ENCODE measurements around the gene TNK2. TPM values are rescaled to one million over a fixed set of nuclear protein-coding genes. Genes with fewer than 3 reads are reported as not detected.

Gene TNK2
- total and polyA plus RNA-seq, 2 of the 8 experiments (the other 6 are each of a cell fraction or from before 2014, with no cell fraction given): 10.4 to 33.9 TPM

DNA sequence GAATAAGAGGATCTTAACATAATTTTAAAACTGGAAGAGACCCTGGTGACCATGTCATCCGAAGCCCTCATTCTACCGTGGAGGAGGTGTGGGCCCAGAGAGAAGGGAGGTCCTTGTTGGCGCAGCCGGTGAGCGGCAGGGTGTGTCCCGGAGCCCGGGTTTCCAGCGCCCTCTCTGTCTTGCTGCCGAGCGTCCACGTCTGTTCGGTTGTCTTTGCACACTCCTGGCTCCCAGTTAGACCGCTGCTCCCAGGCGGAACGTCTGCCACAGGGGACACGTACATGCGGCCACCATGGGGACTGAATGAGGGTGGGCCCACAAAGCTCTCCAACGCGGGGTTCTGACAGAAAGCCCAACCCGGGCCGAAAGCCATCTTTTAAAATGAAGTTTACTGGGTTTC is 90.0 kb downstream of the TNK2 start:
- ChIA-PET POLR2A (ENCODE audit: partially characterized antibody) (interaction anchor here (1.2 to 1.6 kb wide), 2 partner anchors 9 to 12 kb away, joined by 3 to 5 read pairs; no protein-coding TSS in a partner anchor), CTCF (ENCODE audit: partially characterized antibody) (interaction anchor here (1.7 to 2.6 kb wide), 4 partner anchors 15 to 41 kb away, joined by 4 to 15 read pairs (median 6); no protein-coding TSS in a partner anchor)
- no peak overlapping the region for H3K14ac ChIP-seq (ENCODE audit: insufficient read length)
- no peak overlapping the region; the same call in 1 of the 2 replicates for H2BK12ac ChIP-seq (ENCODE audit: low read depth, low read length)
- H3K79me1 ChIP-seq (ENCODE audit: low read depth, low read length): no peaks in the 10 kb centered on the region
- no peaks in the 10 kb centered on the region; a peak in 1 of 7 replicates for H3K4me1 ChIP-seq (replicated peaks in 1 of 4; ENCODE audit: control insufficient read depth in 3 of 4, insufficient read depth in 4 of 4, low read length in 3 of 4)
- H4K8ac ChIP-seq (ENCODE audit: extremely low read depth, insufficient read depth, low read length): no peak overlapping the region
- no peak overlapping the region for H2BK120ac ChIP-seq (replicated peaks; ENCODE audit: low read depth, low read length)
- 93% methylated on average over 21 of the region's 21 CpGs; no CpG with 5 or more reads in 1 of the 2 experiments for WGBS, 2 experiments (ENCODE audit: extremely low coverage in 1 of 2, insufficient coverage in 1 of 2, insufficient read length in 1 of 2, insufficient replicate concordance in 2 of 2, low coverage in 1 of 2, low lambda C conversion rate in 2 of 2, missing lambda C conversion rate in 1 of 2)
- no peak overlapping the region for H3K4me3 ChIP-seq (ENCODE audit: extremely low read depth in 1 of 4, insufficient read depth in 2 of 4, low read depth in 3 of 4, low read length in 4 of 4)
- no peak overlapping the region for H3K9ac ChIP-seq (replicated peaks in 1 of 4; ENCODE audit: extremely low read depth in 1 of 4, low read depth in 3 of 4, low read length in 3 of 4)
- no peak overlapping the region for H3K56ac ChIP-seq (replicated peaks; ENCODE audit: insufficient read length, low read depth, low read length)
- H4K20me1 ChIP-seq (replicated peaks in 1 of 2; ENCODE audit: control insufficient read depth in 1 of 2, insufficient read depth in 2 of 2, low read length in 2 of 2): no peaks in the 10 kb centered on the region
- DNase-seq (ENCODE audit: low read depth in 1 of 2, low spot score in 2 of 2) (no peak), FAIRE-seq (no peak)
- H3K9me3 ChIP-seq (ENCODE audit: insufficient read depth in 2 of 2, low read depth in 1 of 2, low read length in 1 of 2): no peaks in the 10 kb centered on the region
- H3K23me2 ChIP-seq (ENCODE audit: low read depth, low read length): no peaks in the 10 kb centered on the region
- H3K18ac ChIP-seq (ENCODE audit: extremely low read depth, low read length): no peak overlapping the region
- H3K27me3 ChIP-seq (replicated peaks in 1 of 4; ENCODE audit: control insufficient read depth in 3 of 4, extremely low read depth in 1 of 4, insufficient read depth in 3 of 4, low read length in 3 of 4): no peaks in the 10 kb centered on the region
- no peak overlapping the region for H3K23ac ChIP-seq (ENCODE audit: insufficient read length)
- no peak overlapping the region for H3K4me2 ChIP-seq (ENCODE audit: insufficient read depth in 1 of 2, low read depth in 2 of 2, low read length in 2 of 2)
- no peak overlapping the region for H2BK15ac ChIP-seq (ENCODE audit: low read length)
- H3K4ac ChIP-seq (replicated peaks; ENCODE audit: insufficient read length, low read depth, low read length): no peak overlapping the region
- no peak overlapping the region for H3K27ac ChIP-seq (ENCODE audit: low read depth, low read length)
- H2BK20ac ChIP-seq (ENCODE audit: low read length): no peak overlapping the region
- H3K36me3 ChIP-seq (ENCODE audit: control insufficient read depth in 2 of 4, insufficient read depth in 4 of 4, low read length in 3 of 4): no peaks in the 10 kb centered on the region
- no peak overlapping the region for H2BK5ac ChIP-seq (ENCODE audit: low read depth, low read length)
- H3K79me2 ChIP-seq (ENCODE audit: control insufficient read depth in 1 of 2, insufficient read depth in 2 of 2, low read length in 2 of 2): no peaks in the 10 kb centered on the region
- no peak overlapping the region for H4K5ac ChIP-seq (ENCODE audit: insufficient read length, low read depth, low read length)
- H2AK5ac ChIP-seq (ENCODE audit: low read depth, low read length): no peak overlapping the region
- H2AFZ ChIP-seq (ENCODE audit: low read length): no peak overlapping the region
- no peak overlapping the region for H4K91ac ChIP-seq (replicated peaks; ENCODE audit: insufficient read length, low read length)
- TF ChIP-seq EGR1 (IDR thresholded peaks at IDR 0.05; ENCODE audit: borderline replicate concordance, low read depth, low read length): no peak
- TF ChIP-seq KDM4A (IDR thresholded peaks at IDR 0.05; ENCODE audit: low read depth, low read length, severe bottlenecking): no peak
- TF ChIP-seq RXRA (IDR thresholded peaks at IDR 0.05; ENCODE audit: insufficient read depth, low read depth, low read length): no peak
- no peak for TF ChIP-seq JUN (IDR thresholded peaks at IDR 0.05; ENCODE audit: low read depth, low read length)
- TF ChIP-seq SP4 (IDR thresholded peaks at IDR 0.05; ENCODE audit: low read length): no peak
- TF ChIP-seq EZH2 (IDR thresholded peaks at IDR 0.05; ENCODE audit: low read depth, low read length, severe bottlenecking): no peak
- no peak for TF ChIP-seq SUZ12 (IDR thresholded peaks at IDR 0.05; ENCODE audit: low read length)
- TF ChIP-seq KDM1A (IDR thresholded peaks at IDR 0.05; ENCODE audit: borderline replicate concordance, low read length): no peak
- no peak for TF ChIP-seq TBP (IDR thresholded peaks at IDR 0.05; ENCODE audit: low read depth, low read length)
- TF ChIP-seq KDM5A (IDR thresholded peaks at IDR 0.05; ENCODE audit: low read length): no peak
- no peak for TF ChIP-seq PHF8 (conservative IDR thresholded peaks at IDR 0.05; ENCODE audit: low read depth, low read length)
- TF ChIP-seq, protein P1, sequence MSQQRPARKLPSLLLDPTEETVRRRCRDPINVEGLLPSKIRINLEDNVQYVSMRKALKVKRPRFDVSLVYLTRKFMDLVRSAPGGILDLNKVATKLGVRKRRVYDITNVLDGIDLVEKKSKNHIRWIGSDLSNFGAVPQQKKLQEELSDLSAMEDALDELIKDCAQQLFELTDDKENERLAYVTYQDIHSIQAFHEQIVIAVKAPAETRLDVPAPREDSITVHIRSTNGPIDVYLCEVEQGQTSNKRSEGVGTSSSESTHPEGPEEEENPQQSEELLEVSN (IDR thresholded peaks at IDR 0.05): no peak
- TF ChIP-seq RAD21 (IDR thresholded peaks at IDR 0.05 in 1 of 2, conservative IDR thresholded peaks at IDR 0.05 in 1 of 2; ENCODE audit: low read depth in 2 of 2, low read length in 2 of 2): no peak
